ENCODE data around the gene LHX1.

The LHX1 gene

DNA sequence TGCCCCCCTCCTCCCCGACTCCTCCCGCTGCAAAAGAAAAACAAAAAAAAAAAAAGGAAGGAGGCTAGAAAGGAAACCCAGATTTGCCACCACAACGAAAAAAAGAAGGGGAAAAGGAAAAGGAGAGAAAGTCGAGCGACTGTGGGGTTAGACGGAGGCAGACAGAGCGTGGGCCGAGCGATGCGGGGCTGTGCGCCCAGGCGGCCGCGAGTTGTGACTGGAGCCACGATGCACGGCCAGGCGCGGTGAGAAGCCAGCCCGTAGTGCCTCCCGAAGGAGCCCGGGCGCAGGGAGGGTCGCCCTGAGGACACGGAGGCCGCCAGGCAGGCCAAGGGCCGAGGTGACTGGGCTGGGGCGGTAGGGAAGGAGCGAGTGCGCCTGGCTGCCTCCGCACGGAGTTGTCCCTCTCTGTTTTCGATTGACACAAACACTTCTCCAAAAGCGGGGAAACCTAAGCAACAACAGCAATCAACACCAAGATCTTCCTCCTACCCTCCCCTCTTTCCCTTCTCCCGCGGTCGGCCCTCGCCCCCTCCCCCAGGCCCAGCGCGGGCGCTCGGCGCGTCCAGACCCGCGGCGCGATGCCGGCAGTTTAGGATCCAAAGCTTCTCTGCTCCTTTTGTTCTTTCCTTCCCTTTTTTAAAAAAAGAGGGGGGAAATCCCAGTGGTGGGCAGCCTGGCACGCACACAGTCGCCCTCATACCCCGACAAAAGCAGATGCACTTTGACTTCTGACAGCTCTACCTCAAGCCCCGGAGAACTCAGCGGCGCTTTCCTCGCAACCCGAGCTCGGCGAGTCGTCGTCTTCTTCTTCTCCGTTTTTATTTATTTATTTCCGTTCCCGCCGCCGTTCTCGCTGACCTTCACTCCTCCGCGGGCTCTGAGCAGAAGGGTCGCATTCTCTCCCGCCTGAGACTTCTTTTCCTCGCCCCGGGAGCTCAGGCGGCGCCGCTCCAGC lies at the start of gene LHX1:
LHX1 (plus strand) TSS at position 475 of the 958 bp plus-strand sequence. CDS start 723 bp downstream, outside the sequence.
- no peak for DNase-seq (ENCODE audit: low read depth)

- DNase-seq (ENCODE audit: low read depth) = no peak
Observed at GRCh38 chr17:36888236-36888951, 48.9 kb upstream of the LHX1 start.

- no peak for DNase-seq (ENCODE audit: low read depth)
Observed at GRCh38 chr17:36889770-36890349, 47.4 kb upstream of the LHX1 start.

GRCh38 chr17:36890398-36891168 lies 46.7 kb upstream of the LHX1 start:
- DNase-seq (ENCODE audit: low read depth) = no peak

- DNase-seq (ENCODE audit: low read depth) = no peak
Observed at GRCh38 chr17:36892112-36892838, 45.0 kb upstream of the LHX1 start.

GRCh38 chr17:36894177-36894576 lies 43.1 kb upstream of the LHX1 start:
- DNase-seq (ENCODE audit: low read depth) = no peak

DNA sequence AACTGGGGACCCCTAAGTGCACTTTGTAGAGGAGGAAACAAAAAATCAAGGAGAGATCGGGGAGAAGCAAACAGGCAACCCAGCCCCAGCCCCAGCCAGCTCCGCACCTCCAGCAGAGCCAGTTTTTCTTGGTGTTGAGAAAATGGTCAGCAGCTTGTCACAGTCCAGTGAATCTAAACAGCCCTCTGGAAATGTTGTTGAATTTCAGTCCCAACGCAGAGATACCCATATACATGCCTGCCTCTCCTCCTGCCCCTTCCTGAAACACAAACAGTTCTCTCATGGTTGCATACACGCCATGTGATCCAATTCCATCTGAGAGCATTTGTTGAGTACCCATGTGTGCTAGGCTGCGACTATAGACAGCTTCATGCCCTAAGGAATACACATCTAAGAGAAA lies 42.4 kb upstream of the LHX1 start:
- DNase-seq (ENCODE audit: low read depth) = no peak

DNA sequence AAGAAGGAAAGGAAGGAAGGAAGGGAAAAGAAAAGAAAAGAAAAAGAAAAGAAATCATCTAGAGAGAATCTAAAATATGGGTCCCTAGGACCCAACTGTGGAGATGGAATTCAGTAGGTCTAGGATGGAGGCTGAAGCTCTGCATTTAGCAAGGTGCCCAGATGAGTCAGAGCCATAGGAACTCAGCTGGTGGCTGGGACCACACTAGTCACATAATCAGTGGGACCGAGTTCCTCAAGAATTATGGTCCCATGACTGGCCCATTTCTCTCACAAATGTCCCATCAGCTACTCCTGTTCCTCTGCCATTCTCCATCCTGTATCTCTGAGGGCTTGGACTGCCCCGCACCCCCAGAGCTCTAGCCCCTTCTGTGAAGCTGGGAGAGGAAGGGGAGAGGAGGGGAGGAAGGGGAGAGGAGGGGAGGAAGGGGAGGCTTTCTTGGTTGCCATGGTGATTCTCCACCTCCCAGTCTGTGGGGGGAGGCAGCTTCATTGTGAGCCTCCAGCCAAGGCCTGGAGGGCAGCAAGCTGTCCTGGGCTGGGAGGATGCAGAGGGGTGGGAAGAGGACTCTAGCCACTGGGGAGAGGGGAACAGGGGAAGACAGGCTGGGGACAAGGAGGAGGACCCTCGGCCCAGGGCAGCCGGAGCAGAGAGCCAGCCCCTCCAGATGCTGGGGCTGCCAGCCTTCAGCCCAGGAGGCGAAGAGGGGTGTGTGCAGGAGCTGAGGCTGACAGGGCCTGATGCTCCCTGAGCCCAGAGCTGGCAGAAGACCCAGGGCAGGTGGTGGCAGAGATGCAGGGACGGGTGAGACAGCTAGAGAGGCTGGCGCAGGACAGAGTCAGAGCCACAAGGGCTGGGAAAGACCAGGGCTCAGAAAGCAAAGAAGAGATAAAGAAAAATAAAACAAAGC lies 37.8 kb upstream of the LHX1 start:
- no peak for DNase-seq (ENCODE audit: low read depth)

- DNase-seq (ENCODE audit: low read depth) = no peak
Observed at GRCh38 chr17:36900160-36900512, 37.1 kb upstream of the LHX1 start.

- DNase-seq (ENCODE audit: low read depth) = no peak
Observed at GRCh38 chr17:36901506-36901905, 35.8 kb upstream of the LHX1 start.

DNA sequence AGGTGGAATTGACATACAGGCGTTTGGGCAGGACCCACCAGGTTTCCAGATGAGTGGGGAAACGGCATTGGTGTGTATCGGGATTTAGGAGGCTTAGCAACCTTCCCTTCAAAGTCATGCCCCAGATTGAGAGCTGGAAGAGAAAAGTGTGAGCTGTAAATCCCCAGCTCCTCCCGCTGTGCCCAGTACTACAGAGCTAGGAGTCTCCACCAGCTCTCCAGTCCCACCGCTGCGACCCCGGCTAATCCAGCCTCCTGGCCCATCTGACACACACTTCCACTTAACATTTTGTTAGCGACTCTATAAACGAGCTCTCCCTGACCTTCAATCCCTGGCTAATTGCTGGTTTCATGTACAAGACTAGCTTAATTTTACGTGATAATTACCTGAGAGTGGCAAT lies 29.9 kb upstream of the LHX1 start:
- no peak for DNase-seq (ENCODE audit: low read depth)

DNA sequence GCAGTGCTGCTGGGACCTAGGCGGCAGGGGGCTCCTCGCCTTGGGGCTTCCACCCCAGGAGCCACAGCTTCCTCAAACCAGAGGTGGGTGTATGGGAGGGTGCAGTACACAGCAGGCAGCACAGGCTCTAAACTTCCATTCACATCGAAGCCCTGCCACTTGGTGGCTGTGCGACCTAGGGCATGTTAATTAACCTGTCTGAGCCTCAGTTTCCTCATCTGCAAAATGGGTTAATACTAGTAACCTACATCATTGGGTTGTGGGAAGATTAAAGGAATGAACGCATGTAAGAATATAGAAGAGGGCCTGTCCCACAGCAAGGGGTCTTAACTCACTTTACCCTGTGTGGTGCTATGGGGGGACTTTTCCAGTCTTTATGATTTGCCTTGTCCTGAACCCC lies 26.8 kb upstream of the LHX1 start:
- DNase-seq (ENCODE audit: low read depth) = no peak

GRCh38 chr17:36911001-36911400 lies 26.3 kb upstream of the LHX1 start:
- DNase-seq (ENCODE audit: low read depth) = no peak

DNA sequence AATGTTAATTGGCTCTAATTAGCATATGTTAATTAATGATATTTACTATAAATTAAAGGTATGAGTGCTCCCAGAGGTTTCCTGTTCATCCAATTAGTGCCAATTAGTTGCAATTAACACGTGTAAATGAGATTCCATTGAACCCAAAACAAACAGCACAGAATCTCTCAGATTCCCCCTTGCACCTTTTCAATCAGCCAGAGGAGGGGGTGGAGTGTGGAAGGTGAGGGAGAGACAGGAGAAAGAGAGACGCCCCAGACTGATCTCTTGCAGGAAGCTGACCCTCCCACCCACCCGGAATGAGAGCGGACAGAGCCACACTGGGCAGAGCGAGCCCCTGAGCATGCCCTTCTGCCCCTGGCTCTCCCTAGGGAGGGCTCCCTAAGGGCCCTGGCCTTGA lies 24.1 kb upstream of the LHX1 start:
- DNase-seq (ENCODE audit: low read depth) = no peak

GRCh38 chr17:36918211-36918691 lies 19.0 kb upstream of the LHX1 start:
- no peak for DNase-seq (ENCODE audit: low read depth)

GRCh38 chr17:36919407-36919968 lies 17.8 kb upstream of the LHX1 start:
- DNase-seq (ENCODE audit: low read depth) = no peak

DNA sequence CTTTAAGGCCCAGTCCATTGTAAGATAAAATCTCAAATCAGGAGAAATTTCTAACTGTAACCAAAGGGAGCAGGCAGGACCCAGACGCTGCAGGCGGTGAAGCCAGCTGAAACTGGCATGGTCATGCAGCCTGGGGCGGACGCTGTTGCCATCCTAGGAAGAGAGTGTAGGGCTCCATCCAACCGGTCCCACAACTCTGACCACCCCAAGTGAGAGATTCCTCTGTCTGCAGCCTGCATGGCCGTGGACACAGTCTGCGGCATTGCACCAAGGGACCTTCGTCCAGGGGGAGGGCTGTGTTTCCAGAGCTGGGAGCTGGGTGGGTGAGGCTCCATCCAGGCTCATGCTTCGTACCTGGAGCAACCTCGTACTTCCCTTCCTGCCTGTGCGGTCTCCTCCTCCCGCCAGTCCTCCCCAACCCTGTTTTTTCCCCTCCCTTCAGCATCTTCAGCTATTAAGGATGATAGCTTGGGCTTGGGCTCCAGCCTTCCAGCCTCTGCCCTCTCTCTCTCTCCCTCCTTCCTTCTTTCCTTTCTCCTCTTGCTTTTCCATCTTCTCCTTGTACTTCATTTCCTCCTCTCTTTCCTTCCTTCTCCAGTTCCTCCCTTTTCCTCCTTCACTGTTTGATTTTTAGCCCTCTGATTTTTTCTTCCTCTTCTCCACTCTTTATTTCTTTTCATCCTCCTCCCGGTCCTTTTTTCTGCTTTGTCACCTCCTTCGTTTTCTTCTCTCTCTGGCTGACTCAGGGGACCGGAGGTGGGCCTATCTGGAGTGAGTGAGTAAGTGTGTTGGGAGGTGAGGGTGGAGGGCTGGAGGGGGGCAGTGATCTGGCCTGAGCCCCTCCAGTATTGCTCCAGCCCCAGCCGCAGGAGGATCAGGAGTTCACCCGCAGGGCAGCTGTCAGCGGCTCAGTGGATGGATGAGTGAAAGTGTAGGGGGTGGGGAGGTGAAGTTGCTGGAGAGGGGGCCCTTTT lies 17.0 kb upstream of the LHX1 start:
- DNase-seq (ENCODE audit: low read depth) = no peak

DNA sequence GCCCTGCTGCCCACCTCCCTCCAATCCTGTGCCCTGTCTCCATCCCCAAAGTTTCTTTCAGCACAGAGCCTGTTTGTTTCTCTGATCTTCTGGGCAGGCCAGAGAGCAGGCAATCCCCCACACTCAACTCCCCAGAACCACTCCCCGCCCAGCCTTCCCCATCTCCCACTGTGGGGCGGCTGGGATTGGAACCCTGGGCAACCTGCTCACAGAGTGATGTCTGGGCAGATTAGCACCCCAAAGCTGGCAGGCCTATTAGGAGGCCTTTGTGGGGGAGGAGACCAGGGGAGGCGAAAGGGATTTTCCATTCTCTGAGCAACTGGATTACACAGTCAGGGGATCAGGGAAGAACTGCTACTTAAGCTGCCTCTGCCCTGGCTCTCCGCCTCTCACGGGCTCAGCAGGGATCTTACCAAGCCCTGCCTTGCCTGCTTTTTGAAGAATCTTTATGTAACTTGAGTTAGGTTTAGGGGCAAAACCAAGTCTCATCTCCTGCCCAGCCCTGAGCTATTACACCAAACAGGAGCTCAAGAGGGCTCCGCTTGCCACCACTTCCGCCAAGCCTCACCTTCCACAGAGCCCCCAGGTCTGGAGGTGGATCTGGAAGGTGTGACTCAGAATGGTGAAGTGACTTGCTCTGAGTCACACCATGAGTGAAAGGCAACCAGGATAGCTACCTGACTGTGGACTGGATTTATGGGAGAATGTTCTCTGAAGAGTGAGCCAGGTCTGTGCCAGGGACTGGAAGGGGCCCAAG lies 16.0 kb upstream of the LHX1 start:
- DNase-seq (ENCODE audit: low read depth) = peak; percentile 35
